B cell (primary cell): Measurements from ENCODE around the gene SEMA4D.

Source experiments
- CTCF ChIP-seq: fragments of 200-600 bp; IDR thresholded peaks from one replicate; pipeline ENCODE4 v1.8.0; 2022; ENCODE audit warnings: antibody characterized with exemption, mild to moderate bottlenecking
- EZH2 ChIP-seq: IDR thresholded peaks from 2 replicates; pipeline ENCODE4 v1.6.1; 2012; ENCODE audit warnings: borderline replicate concordance, low read depth, mild to moderate bottlenecking, moderate library complexity, low read length; ENCODE audit not compliant: insufficient read depth, poor library complexity, severe bottlenecking

DNA sequence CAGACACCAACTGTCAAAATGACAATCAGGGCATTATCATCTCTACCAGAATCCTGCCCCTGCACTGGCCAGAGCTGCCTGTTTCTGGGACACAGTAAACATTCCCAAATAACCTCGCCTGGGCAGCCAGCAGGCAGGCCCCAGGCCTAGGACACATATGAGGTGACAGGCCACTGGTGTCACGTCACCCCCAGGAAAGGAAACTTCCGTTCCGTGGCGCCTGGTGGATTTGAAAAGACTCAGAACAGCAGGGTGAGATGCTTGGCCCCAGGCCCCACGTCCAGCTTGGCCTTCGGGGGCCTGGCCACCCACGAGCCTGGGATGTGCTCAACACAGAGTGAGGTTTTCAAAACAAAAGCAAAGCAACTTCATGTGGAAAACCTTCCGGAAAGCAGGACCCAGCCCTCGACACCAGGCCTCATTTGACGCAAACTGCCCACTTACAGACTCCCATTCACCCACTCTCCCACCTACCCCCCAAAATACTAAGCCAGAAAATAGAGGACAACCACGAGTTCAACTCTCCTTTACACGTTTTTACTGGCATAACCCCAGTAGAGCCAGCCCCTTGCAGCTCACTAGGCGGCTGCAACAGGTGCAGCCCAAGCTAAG is 1.2 kb downstream of the SEMA4D start:
- TF ChIP-seq CTCF (no peak), EZH2 (no peak)
